ENCODE measurements around the gene EPO. TPM values are rescaled to one million over a fixed set of nuclear protein-coding genes. Genes with fewer than 3 reads are reported as not detected.

EPO gene
- total RNA-seq, 1 donor from 2014 or later = 0.29 TPM

DNA sequence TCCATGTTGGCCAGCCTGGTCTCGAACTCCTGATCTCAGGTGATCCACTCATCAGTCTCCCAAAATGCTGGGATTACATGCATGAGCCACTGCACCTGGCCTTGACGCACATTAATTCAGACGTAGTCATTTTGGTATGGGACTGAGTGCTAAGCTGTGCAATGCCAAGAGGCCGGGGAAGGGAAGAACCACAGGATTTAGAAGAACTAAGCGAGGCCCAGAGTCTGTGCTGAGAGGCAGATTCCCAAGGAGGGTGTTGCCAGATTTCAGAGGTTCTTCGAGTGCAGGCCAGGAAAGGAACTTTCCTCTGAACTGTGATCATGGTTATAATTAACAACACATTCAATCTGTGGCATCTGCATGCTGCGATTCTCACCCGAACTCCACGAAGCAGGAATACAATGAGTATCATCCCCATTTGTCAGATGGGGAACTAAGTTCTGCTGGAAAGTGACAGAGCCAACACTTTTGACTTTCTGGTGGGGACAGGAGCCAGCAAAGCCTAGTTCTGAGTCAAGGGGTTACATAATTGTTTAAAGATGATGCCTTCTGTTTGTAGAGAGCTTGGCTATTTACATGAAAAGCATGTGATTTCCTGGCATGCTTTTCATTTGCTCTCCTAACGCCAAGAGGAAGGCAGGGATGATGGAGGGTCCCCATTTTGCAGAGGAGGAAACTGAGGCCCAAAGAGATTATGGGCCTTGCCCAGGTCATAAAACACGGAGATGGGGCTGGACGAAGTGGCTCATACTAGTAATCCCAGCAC is 6.9 kb downstream of the EPO start:
- Mint-ChIP-seq H3K4me1 (ENCODE audit: low read depth) (no peaks in the 10 kb centered on the region), H3K27ac (no peak overlapping the region), H3K4me3 (ENCODE audit: low read depth) (no peak overlapping the region), H3K36me3 (ENCODE audit: insufficient read depth) (no peaks in the 10 kb centered on the region), H3K27me3 (peaks cover 28% of the 10 kb centered on the region), H3K9me3 (ENCODE audit: low read depth) (no peaks in the 10 kb centered on the region)
- DNase-seq (ENCODE audit: low spot score, unreplicated experiment) = no peak
- TF ChIP-seq, protein P1, sequence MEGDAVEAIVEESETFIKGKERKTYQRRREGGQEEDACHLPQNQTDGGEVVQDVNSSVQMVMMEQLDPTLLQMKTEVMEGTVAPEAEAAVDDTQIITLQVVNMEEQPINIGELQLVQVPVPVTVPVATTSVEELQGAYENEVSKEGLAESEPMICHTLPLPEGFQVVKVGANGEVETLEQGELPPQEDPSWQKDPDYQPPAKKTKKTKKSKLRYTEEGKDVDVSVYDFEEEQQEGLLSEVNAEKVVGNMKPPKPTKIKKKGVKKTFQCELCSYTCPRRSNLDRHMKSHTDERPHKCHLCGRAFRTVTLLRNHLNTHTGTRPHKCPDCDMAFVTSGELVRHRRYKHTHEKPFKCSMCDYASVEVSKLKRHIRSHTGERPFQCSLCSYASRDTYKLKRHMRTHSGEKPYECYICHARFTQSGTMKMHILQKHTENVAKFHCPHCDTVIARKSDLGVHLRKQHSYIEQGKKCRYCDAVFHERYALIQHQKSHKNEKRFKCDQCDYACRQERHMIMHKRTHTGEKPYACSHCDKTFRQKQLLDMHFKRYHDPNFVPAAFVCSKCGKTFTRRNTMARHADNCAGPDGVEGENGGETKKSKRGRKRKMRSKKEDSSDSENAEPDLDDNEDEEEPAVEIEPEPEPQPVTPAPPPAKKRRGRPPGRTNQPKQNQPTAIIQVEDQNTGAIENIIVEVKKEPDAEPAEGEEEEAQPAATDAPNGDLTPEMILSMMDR (IDR thresholded peaks at IDR 0.05; ENCODE audit: unreplicated experiment) = no peak

DNA sequence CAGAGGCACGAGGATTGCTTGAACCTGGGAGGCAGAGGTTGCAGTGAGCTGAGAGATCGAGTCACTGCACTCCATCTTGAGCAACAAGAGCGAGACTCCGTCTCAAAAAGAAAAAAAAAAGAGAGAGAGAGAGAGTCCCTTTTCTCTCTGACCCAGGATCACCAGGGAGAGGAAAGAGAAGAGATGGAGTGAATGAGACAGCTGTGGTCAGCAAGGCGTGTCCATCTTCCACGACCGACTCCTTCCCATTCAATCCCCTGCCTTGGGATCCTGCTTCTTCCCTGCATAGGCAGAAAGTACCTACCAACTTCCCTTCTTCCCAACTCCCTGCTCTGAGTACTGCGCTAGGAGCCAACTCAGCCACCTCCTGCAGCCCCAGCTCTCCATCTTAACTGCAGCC is 7.9 kb downstream of the EPO start:
- H3K27ac Mint-ChIP-seq = no peak overlapping the region
- H3K4me3 Mint-ChIP-seq (ENCODE audit: low read depth) = no peak overlapping the region
- TF ChIP-seq, protein P1 (IDR thresholded peaks at IDR 0.05; ENCODE audit: unreplicated experiment) = no peak
- peaks cover 18% of the 10 kb centered on the region for H3K27me3 Mint-ChIP-seq
- H3K4me1 Mint-ChIP-seq (ENCODE audit: low read depth) = no peaks in the 10 kb centered on the region
- H3K9me3 Mint-ChIP-seq (ENCODE audit: low read depth) = no peaks in the 10 kb centered on the region
- H3K36me3 Mint-ChIP-seq (ENCODE audit: insufficient read depth) = no peaks in the 10 kb centered on the region
- no peak for DNase-seq (ENCODE audit: low spot score, unreplicated experiment)

DNA sequence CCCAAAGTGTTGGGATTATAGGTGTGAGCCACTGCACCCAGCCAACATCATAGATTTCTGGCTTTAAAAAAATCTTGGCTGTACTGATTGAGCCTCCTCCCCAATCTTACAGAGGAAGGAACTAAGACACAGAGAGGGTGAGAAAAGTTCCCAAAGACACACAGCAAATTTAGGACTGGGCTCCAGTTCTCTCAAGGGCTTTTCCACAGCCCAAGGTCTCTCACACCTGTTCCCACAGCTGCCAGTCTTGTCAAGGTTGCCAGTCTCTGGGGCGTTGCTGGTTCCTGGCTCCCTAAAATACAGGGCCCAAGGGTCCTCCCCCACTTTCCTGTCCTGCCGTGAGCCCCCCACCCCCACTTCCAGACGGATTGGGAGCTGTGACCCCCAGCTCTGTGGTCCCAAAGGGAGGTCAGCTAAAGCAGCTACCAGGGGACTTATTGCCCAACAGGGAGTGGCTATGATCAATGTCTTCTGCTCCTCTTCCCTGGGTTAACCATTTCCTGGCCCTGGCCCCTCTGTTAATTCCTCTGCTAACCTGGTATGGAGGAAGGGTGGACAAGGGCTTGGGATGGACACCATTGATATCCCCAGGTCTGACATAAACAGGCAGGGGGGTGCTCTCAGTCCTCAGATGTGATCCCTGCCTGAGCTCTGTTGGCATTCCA is 10.0 kb downstream of the EPO start:
- Mint-ChIP-seq H3K4me3 (ENCODE audit: low read depth) (no peak overlapping the region), H3K27me3 (peaks cover 13% of the 10 kb centered on the region), H3K4me1 (ENCODE audit: low read depth) (no peaks in the 10 kb centered on the region), H3K9me3 (ENCODE audit: low read depth) (no peaks in the 10 kb centered on the region), H3K27ac (no peak overlapping the region), H3K36me3 (ENCODE audit: insufficient read depth) (no peaks in the 10 kb centered on the region)
- TF ChIP-seq, protein P1 (IDR thresholded peaks at IDR 0.05; ENCODE audit: unreplicated experiment) = no peak
- no peak for DNase-seq (ENCODE audit: low spot score, unreplicated experiment)

DNA sequence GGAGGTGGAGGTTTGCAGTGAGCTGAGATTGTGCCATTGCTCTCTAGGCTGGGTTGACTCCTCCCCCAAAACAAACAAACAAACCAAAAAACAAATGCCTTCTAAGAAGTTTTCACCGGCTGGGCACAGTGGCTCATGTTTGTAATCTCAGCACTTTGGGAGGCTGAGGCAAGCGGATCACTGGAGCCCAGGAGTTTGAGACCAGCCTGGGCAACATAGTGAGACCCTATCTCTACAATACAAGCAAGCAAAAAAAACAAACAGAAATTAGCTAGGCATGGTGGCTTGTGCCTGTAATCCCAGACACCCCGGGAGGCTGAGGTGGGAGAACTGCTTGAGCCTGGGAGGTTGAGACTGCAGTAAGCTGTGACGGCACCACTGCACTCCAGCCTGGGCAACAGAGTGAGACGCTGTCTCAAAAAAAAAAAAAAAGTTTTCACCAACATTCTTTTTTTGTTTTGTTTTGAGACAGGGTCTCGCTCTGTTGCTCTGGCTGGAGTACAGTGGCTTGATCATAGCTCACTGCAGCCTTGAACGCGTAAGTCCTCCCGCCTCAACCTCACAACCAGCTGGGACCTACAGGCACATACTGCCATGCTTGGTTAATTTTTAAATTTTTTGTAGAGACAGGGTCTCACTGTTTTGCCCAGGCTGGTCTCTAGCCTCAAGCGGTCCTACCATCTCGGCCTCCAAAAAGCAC is 11.8 kb downstream of the EPO start:
- no peak overlapping the region for H3K4me3 Mint-ChIP-seq (ENCODE audit: low read depth)
- no peak overlapping the region for H3K27ac Mint-ChIP-seq
- H3K36me3 Mint-ChIP-seq (ENCODE audit: insufficient read depth) = no peaks in the 10 kb centered on the region
- TF ChIP-seq, protein P1 (IDR thresholded peaks at IDR 0.05; ENCODE audit: unreplicated experiment) = no peak
- peaks cover 13% of the 10 kb centered on the region for H3K27me3 Mint-ChIP-seq
- DNase-seq (ENCODE audit: low spot score, unreplicated experiment) = no peak
- H3K9me3 Mint-ChIP-seq (ENCODE audit: low read depth) = no peaks in the 10 kb centered on the region
- H3K4me1 Mint-ChIP-seq (ENCODE audit: low read depth) = no peaks in the 10 kb centered on the region

DNA sequence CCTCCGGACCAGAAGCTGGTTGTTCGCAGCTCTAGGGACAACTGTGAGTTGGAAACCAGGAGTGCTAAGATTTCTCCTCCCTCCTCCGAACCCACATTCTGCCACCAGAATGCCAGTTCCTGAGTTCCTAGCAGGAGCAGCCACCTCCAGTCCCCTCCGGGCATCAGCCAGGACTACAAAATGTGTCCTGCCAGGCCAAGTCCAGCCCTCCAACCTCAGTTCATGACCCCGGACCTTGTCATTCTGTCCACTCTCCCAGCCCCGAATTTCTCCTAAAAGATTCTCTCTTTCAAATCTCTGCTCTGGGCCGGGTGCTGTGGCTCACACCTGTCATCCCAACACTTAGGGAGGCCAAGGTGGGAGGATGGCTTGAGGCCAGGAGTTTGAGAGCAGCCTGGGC is 15.5 kb downstream of the EPO start:
- DNase-seq (ENCODE audit: low spot score, unreplicated experiment) = no peak
- H3K27ac Mint-ChIP-seq = no peak overlapping the region
- no peaks in the 10 kb centered on the region for H3K9me3 Mint-ChIP-seq (ENCODE audit: low read depth)
- TF ChIP-seq, protein P1 (IDR thresholded peaks at IDR 0.05; ENCODE audit: unreplicated experiment) = no peak
- no peak overlapping the region for H3K4me3 Mint-ChIP-seq (ENCODE audit: low read depth)
- H3K27me3 Mint-ChIP-seq = peaks cover 3% of the 10 kb centered on the region
- no peaks in the 10 kb centered on the region for H3K36me3 Mint-ChIP-seq (ENCODE audit: insufficient read depth)
- no peaks in the 10 kb centered on the region for H3K4me1 Mint-ChIP-seq (ENCODE audit: low read depth)
